GM12878 (cell line): Measurements from ENCODE around the gene AMPD2. TPM values are rescaled to one million over a fixed set of nuclear protein-coding genes. Genes with fewer than 3 reads are reported as not detected.

Experiments used
- ATAC-seq: fragments of 200-7000 bp; cut with Tn5 transposase; 3 replicates; pipeline ENCODE4 v1.9.1; 2020; ENCODE audit warnings: mild to moderate bottlenecking, moderate library complexity
- BruUV-seq: library from RNA; stranded (reverse); fragments of 400-500 nt; replicated peaks from 2 replicates; lab custom pipeline; 2021; lab: Mats Ljungman, UMichigan
- CTCF ChIA-PET: fragments of 300-600 bp; sonication (Branson Sonifier 250); formaldehyde crosslinking; extraction: SDS; loops from one replicate; lab custom pipeline; 2021; ENCODE audit warnings: inconsistent platforms; lab: Yijun Ruan, JAX
- POLR2A ChIA-PET: fragments of 350-600 bp; formaldehyde crosslinking; extraction: SDS; loops from one replicate; lab custom pipeline; 2021; ENCODE audit warnings: inconsistent platforms; lab: Charles Lee
- RAD21 ChIA-PET: fragments of 300-600 bp; sonication (Branson Sonifier 250); formaldehyde crosslinking; loops from one replicate; lab custom pipeline; 2023; ENCODE audit warnings: antibody characterized with exemption; ENCODE audit not compliant: unreplicated experiment; lab: Charles Lee
- SMC1A ChIA-PET: fragments of 300-600 bp; sonication (Branson Sonifier 250); formaldehyde crosslinking; loops from one replicate; lab custom pipeline; 2023; ENCODE audit not compliant: unreplicated experiment, uncharacterized antibody; lab: Charles Lee
- DNase-seq: peaks from one replicate; pipeline ENCODE4 v3.0.0-alpha.2; 2011; ENCODE audit warnings: low read depth, low spot score
- FAIRE-seq: peaks from 3 replicates; lab custom pipeline; 2011; peaks lifted over from hg19 to GRCh38; lab: Jason Lieb, UNC
- H2AFZ ChIP-seq: 2 replicates; pipeline ENCODE4 v1.6.0; 2011; ENCODE audit warnings: low read depth, low read length, control low read depth; ENCODE audit not compliant: control insufficient read depth
- H3K27ac ChIP-seq: 2 replicates; pipeline ENCODE4 v1.5.1; 2011; ENCODE audit warnings: control low read depth; ENCODE audit not compliant: control insufficient read depth, insufficient read depth
- H3K27me3 ChIP-seq, 2 experiments: replicated peaks in 1 of 2; 2 replicates each; pipeline versions ENCODE4 v1.6.0 to v1.6.1; 2011; ENCODE audit warnings: low read length in 1 of 2; ENCODE audit not compliant: control insufficient read depth in 2 of 2, insufficient read depth in 2 of 2
- H3K36me3 ChIP-seq, 2 experiments: 2 replicates each; pipeline ENCODE4 v1.5.1; 2011; ENCODE audit warnings: low read length in 1 of 2; ENCODE audit not compliant: control insufficient read depth in 2 of 2, insufficient read depth in 2 of 2
- H3K4me1 ChIP-seq: 2 replicates; pipeline ENCODE4 v1.6.1; 2011; ENCODE audit warnings: mild to moderate bottlenecking, low read length, moderate library complexity, mixed read lengths; ENCODE audit not compliant: control insufficient read depth, insufficient read depth
- H3K4me2 ChIP-seq: 2 replicates; pipeline ENCODE4 v1.6.0; 2011; ENCODE audit warnings: control low read depth; ENCODE audit not compliant: control insufficient read depth, insufficient read depth
- H3K4me3 ChIP-seq: fragments of 200-600 bp; sonication (generic); 2 replicates; pipeline ENCODE4 v1.5.1; 2016
- H3K79me2 ChIP-seq: 2 replicates; pipeline ENCODE4 v1.6.0; 2011; ENCODE audit warnings: low read length; ENCODE audit not compliant: control insufficient read depth, insufficient read depth
- H3K9ac ChIP-seq: 2 replicates; pipeline ENCODE4 v1.8.0; 2011; ENCODE audit warnings: low read length, control low read depth, mixed read lengths; ENCODE audit not compliant: control insufficient read depth, insufficient read depth
- H3K9me3 ChIP-seq: replicated peaks from 3 replicates; pipeline ENCODE4 v1.5.1; 2011; ENCODE audit warnings: mild to moderate bottlenecking, low read length; ENCODE audit not compliant: control insufficient read depth, insufficient read depth
- H4K20me1 ChIP-seq: 2 replicates; pipeline ENCODE4 v1.6.0; 2011; ENCODE audit not compliant: control insufficient read depth, insufficient read depth
- ATF7 ChIP-seq: fragments of 450-650 bp; IDR thresholded peaks from 2 replicates; pipeline ENCODE4 v1.6.1; 2016; ENCODE audit warnings: low read depth, mild to moderate bottlenecking
- BCLAF1 ChIP-seq: fragments of 450-650 bp; IDR thresholded peaks from 2 replicates; pipeline ENCODE4 v1.6.1; 2017; ENCODE audit warnings: antibody characterized with exemption, mild to moderate bottlenecking, moderate library complexity
- CBX5 ChIP-seq: sonication (generic); IDR thresholded peaks from 2 replicates; pipeline ENCODE4 v1.6.1; 2016; ENCODE audit warnings: low read depth, moderate library complexity, mild to moderate bottlenecking, inconsistent platforms
- JUNB ChIP-seq: IDR thresholded peaks from 2 replicates; pipeline ENCODE4 v1.6.1; 2016; ENCODE audit warnings: antibody characterized with exemption, mild to moderate bottlenecking
- KAT2A ChIP-seq: conservative IDR thresholded peaks from 2 replicates; pipeline ENCODE4 v1.6.1; 2011; ENCODE audit warnings: low read depth, low read length; ENCODE audit not compliant: control insufficient read depth
- LARP7 ChIP-seq: fragments of 450-650 bp; IDR thresholded peaks from 2 replicates; pipeline ENCODE4 v1.6.1; 2017; ENCODE audit warnings: mild to moderate bottlenecking
- RB1 ChIP-seq: fragments of 450-650 bp; formaldehyde crosslinking; IDR thresholded peaks from 2 replicates; pipeline ENCODE4 v1.6.1; 2017; ENCODE audit warnings: mild to moderate bottlenecking, borderline replicate concordance
- RUNX3 ChIP-seq: IDR thresholded peaks from 2 replicates; pipeline ENCODE4 v1.6.1; 2012; ENCODE audit warnings: low read length, inconsistent platforms
- SMC3 ChIP-seq: IDR thresholded peaks from 2 replicates; pipeline ENCODE4 v1.6.1; 2011; ENCODE audit warnings: low read length, improper control_type of control experiment, borderline replicate concordance
- SUZ12 ChIP-seq: fragments of 200-600 bp; sonication (generic); IDR thresholded peaks from one replicate; pipeline ENCODE4 v1.6.1; 2018; ENCODE audit warnings: antibody characterized with exemption, mild to moderate bottlenecking; ENCODE audit not compliant: unreplicated experiment
- ZNF384 ChIP-seq: IDR thresholded peaks from 2 replicates; pipeline ENCODE4 v1.6.1; 2012; ENCODE audit warnings: low read depth, mild to moderate bottlenecking, low read length, improper control_type of control experiment, borderline replicate concordance
- WGBS: methylation state at CpG from one replicate; pipeline ENCODE4 v1.1.6; 2016; ENCODE audit warnings: low lambda C conversion rate; ENCODE audit not compliant: insufficient replicate concordance, insufficient coverage; ENCODE audit errors: missing lambda C conversion rate; 5-methylcytosine and 5-hydroxymethylcytosine counted together
- in situ Hi-C: fragments of 300-500 bp; cut with MboI; formaldehyde crosslinking; loops from 9 replicates; pipeline ENCODE4 v1.14.3; 2018; ENCODE audit warnings: mixed read lengths
- intact Hi-C: fragments of 100-400 bp; cut with micrococcal nuclease; formaldehyde crosslinking; loops from one replicate; pipeline ENCODE4 v1.14.2; 2022; ENCODE audit not compliant: unreplicated experiment
- polyA plus RNA-seq, 11 experiments: library from polyadenylated mRNA; depleted of rRNA in 4 of 11; unstranded in 6 of 11; stranded (reverse) in 5 of 11; fragments of >200 nt; fragmentation: Nextera tagmentation in 4 of 11; fragmentation: Illumina TruSeq in 1 of 11; extraction: Ambion mirVana in 4 of 11; extraction: Trizol in 1 of 11; gene quantifications; 1 replicate in 1 of 11; 2 replicates in 10 of 11; pipeline versions ENCODE4 v1.2.1 to v1.2.3, GENCODE V29; 2011 to 2016; ENCODE audit warnings: inconsistent platforms in 2 of 11, missing spikeins in 2 of 11, low read depth in 1 of 11
- total RNA-seq, 4 experiments: library from RNA; depleted of rRNA in 3 of 4; stranded (reverse); fragments of >200 nt in 3 of 4; fragmentation: Illumina TruSeq in 1 of 4; extraction: Trizol in 1 of 4; gene quantifications; 2 replicates each; pipeline versions ENCODE4 v1.2.1 to v1.2.3, GENCODE V29; 2013 to 2021
- TF ChIP-seq, protein P1 (sequence below): fragments of 450-650 bp; IDR thresholded peaks from 2 replicates; pipeline ENCODE4 v1.6.1; 2017; ENCODE audit warnings: mild to moderate bottlenecking
- TF ChIP-seq, protein P2 (sequence below): fragments of 450-650 bp; IDR thresholded peaks from 2 replicates; pipeline ENCODE4 v1.6.1; 2016; ENCODE audit warnings: mild to moderate bottlenecking

The AMPD2 gene
- total and polyA plus RNA-seq, 10 of the 15 experiments (the other 5 are each of a cell fraction or from before 2014, with no cell fraction given) = 2.0 to 75.9 (median 31.3) TPM

DNA sequence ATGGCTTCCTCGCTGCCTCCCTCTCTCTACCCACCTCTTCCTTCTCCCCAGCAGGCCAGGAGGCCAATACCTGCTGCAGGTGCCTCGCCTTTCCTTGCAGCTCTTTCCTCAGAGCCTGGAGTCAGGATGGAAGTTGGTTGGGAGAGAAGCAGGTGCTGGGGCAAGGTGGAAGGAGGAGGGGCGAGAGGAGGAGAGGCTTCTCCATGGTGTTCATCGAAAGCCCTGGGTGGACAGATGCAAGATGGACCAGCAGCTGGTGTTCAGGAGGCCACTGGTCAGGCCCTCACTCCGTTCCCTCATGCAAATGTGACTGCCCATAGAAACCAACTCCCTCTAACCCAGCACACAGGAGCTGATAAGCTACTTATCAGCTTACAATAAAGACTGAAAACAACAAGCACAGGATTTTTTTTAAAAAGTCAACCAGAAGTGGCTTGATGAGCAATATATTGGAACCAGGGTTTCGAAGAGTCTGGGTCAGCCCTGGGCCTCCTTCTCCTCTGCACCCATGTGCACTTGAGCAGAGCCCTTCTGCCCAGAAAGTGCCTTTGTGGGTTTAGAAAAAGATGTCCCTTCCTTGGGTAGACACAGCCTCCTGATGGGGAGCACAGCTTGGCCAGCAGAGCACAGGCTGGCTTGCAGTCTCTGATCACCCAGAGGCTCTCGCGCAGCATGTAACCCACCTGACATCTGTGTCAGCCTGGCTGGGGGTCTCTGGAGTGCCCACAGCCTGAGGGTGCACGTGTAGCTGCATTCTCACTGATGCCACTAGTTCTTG is 19.6 kb downstream of the AMPD2 start:
- Histone ChIP-seq H3K27me3 (no peaks in the 10 kb centered on the region), H3K9ac (no peak overlapping the region), H4K20me1 (no peaks in the 10 kb centered on the region), H2AFZ (no peak overlapping the region), H3K4me3 (no peak overlapping the region), H3K4me1 (peaks cover 22% of the 10 kb centered on the region), H3K27ac (no peak overlapping the region), H3K36me3 (no peaks in the 10 kb centered on the region), H3K4me2 (no peak overlapping the region), H3K9me3 (no peaks in the 10 kb centered on the region), H3K79me2 (no peaks in the 10 kb centered on the region)
- DNase-seq = no peak
- TF ChIP-seq BCLAF1 = no peak
- TF ChIP-seq RUNX3 = no peak
- TF ChIP-seq JUNB = no peak
- TF ChIP-seq LARP7 = no peak
- TF ChIP-seq, protein P1, sequence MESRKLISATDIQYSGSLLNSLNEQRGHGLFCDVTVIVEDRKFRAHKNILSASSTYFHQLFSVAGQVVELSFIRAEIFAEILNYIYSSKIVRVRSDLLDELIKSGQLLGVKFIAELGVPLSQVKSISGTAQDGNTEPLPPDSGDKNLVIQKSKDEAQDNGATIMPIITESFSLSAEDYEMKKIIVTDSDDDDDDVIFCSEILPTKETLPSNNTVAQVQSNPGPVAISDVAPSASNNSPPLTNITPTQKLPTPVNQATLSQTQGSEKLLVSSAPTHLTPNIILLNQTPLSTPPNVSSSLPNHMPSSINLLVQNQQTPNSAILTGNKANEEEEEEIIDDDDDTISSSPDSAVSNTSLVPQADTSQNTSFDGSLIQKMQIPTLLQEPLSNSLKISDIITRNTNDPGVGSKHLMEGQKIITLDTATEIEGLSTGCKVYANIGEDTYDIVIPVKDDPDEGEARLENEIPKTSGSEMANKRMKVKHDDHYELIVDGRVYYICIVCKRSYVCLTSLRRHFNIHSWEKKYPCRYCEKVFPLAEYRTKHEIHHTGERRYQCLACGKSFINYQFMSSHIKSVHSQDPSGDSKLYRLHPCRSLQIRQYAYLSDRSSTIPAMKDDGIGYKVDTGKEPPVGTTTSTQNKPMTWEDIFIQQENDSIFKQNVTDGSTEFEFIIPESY = no peak
- TF ChIP-seq RB1 = no peak
- TF ChIP-seq SUZ12 = no peak
- TF ChIP-seq, protein P2, sequence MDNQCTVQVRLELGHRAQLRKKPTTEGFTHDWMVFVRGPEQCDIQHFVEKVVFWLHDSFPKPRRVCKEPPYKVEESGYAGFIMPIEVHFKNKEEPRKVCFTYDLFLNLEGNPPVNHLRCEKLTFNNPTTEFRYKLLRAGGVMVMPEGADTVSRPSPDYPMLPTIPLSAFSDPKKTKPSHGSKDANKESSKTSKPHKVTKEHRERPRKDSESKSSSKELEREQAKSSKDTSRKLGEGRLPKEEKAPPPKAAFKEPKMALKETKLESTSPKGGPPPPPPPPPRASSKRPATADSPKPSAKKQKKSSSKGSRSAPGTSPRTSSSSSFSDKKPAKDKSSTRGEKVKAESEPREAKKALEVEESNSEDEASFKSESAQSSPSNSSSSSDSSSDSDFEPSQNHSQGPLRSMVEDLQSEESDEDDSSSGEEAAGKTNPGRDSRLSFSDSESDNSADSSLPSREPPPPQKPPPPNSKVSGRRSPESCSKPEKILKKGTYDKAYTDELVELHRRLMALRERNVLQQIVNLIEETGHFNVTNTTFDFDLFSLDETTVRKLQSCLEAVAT = no peak
- no peak for TF ChIP-seq CBX5
- TF ChIP-seq SMC3 = no peak
- no peak for TF ChIP-seq KAT2A
- TF ChIP-seq ATF7 = no peak
- TF ChIP-seq ZNF384 = no peak
- CTCF ChIA-PET = interaction anchor here (0.8 to 10.7 kb wide), 51 partner anchors 9 to 477 kb away, joined by 3 to 299 read pairs (median 6); partner anchors contain the start of genes AHCYL1, AMPD2, GNAI3 and GNAT2
- 30% methylated on average over 8 of the region's 9 CpGs for WGBS
- no TSS peak for BruUV-seq
- POLR2A ChIA-PET = interaction anchor here (0.6 to 3.2 kb wide), 8 partner anchors 11 to 98 kb away, joined by 3 to 13 read pairs (median 6); partner anchors contain the start of gene GNAI3
- in situ Hi-C loops = no loop called here
- SMC1A ChIA-PET = interaction anchor here (0.9 to 9.1 kb wide), 19 partner anchors 8 to 371 kb away, joined by 3 to 117 read pairs (median 8); partner anchors contain the start of genes AHCYL1, AMPD2, EPS8L3 and GNAI3
- ATAC-seq = no peak
- no peak for FAIRE-seq
- RAD21 ChIA-PET = interaction anchor here (0.7 to 7.3 kb wide), 19 partner anchors 10 to 346 kb away, joined by 3 to 106 read pairs (median 9); partner anchors contain the start of genes AHCYL1, AMPD2, ATXN7L2 and GNAI3
- intact Hi-C loops = no loop called here
